DND-41 (cell line): ENCODE data around the gene RALY.

Experiments used
- EZH2 ChIP-seq: IDR thresholded peaks from 3 replicates; pipeline ENCODE4 v1.6.1; 2012; ENCODE audit warnings: borderline replicate concordance, low read depth, mild to moderate bottlenecking, moderate library complexity, low read length, inconsistent platforms; ENCODE audit not compliant: severe bottlenecking
- TF ChIP-seq, protein P1 (sequence below): IDR thresholded peaks from 2 replicates; pipeline ENCODE4 v1.5.1; 2012; ENCODE audit warnings: borderline replicate concordance, low read length, moderate library complexity, mild to moderate bottlenecking; ENCODE audit not compliant: poor library complexity, severe bottlenecking; ENCODE audit errors: extremely low read depth

DNA sequence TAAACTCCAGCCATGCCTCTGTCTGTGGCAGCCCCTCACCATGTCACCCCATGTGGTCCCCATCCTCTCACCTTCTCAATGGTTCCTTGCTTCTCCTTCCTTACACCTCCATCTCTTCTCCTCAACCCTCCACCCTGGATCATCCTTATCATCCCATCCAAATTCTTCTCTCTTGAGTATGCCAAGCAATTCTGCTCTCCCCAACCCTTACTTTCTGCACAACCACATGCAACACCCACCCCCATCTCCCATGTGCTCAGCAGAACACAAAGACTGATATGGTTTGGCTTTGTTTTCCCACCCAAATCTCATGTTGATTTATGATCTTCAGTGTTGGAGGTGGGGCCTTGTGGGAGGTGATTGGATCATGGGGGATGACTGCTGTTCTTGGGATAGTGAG, 42.5 kb upstream of the RALY start:
- TF ChIP-seq, protein P1, sequence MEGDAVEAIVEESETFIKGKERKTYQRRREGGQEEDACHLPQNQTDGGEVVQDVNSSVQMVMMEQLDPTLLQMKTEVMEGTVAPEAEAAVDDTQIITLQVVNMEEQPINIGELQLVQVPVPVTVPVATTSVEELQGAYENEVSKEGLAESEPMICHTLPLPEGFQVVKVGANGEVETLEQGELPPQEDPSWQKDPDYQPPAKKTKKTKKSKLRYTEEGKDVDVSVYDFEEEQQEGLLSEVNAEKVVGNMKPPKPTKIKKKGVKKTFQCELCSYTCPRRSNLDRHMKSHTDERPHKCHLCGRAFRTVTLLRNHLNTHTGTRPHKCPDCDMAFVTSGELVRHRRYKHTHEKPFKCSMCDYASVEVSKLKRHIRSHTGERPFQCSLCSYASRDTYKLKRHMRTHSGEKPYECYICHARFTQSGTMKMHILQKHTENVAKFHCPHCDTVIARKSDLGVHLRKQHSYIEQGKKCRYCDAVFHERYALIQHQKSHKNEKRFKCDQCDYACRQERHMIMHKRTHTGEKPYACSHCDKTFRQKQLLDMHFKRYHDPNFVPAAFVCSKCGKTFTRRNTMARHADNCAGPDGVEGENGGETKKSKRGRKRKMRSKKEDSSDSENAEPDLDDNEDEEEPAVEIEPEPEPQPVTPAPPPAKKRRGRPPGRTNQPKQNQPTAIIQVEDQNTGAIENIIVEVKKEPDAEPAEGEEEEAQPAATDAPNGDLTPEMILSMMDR, result no peak
- no peak for TF ChIP-seq EZH2
